ENCODE results near the gene GALNT14. TPM values are rescaled to one million over a fixed set of nuclear protein-coding genes. Genes with fewer than 3 reads are reported as not detected.
A peak's percentile ranks its signal among the peaks of the same experiment; 100 is the strongest.

Gene GALNT14
- total RNA-seq, 2 donors from 2014 or later, result 1.6 TPM; not detected in 1

DNA sequence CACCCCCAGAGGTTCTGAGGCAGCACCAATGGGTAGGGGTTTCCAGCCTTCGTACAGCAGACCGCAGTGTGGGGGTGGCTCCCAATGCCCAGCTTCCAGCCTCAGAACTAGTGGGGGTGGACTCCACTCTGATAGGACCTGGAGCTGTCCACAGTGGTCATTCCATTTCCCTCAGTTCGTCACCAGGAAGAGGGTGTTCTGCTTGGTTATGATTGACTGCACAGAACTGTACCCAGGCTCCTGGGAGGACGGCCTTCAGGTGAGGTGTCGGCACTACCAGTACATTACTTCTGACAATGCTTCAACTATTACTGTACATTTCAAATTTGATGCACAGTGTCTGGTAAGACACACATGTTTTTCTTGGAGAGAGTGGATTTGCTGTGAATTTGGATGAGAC is 180.6 kb downstream of the GALNT14 start:
- ATAC-seq (ENCODE audit: insufficient number of reproducible peaks, low FRiP score, low read depth) (no peak), DNase-seq (ENCODE audit: low spot score) (no peak)
- no peaks in the 10 kb centered on the region for H3K27me3 ChIP-seq (replicated peaks; ENCODE audit: insufficient read depth)
- H3K4me1 ChIP-seq (ENCODE audit: control insufficient read depth in 1 of 2, low read depth in 2 of 2), result peaks cover 3 to 18% of the 10 kb centered on the region in 2 donors
- H3K27ac ChIP-seq, result no peak overlapping the region
- no peaks in the 10 kb centered on the region for H3K9me3 ChIP-seq
- H3K4me3 ChIP-seq, result no peak overlapping the region
- no peaks in the 10 kb centered on the region for H3K36me3 ChIP-seq
- TF ChIP-seq CTCF (IDR thresholded peaks at IDR 0.05), result no peak

DNA sequence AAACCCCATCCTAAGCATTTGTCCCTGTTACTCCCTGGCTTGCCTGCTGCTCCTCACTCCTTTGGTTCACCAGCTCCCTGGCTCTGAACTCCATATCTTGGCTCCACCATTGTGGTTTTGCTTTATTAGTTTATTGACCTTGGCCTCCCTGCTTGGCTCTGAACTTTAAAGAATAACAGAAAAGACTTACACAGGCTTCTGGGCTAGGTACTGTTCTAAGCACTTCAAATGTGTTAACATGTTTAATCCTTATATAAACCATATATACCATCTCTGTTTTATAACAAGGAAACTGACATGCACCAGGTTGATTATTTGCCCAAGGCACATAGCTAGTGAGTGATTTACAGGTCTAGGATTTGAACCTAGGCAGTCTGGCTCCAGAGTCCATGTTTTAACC is 181.2 kb downstream of the GALNT14 start:
- Histone ChIP-seq H3K4me3 (no peak overlapping the region), H3K9me3 (no peaks in the 10 kb centered on the region), H3K4me1 (ENCODE audit: control insufficient read depth in 1 of 2, low read depth in 2 of 2) (peaks cover 3 to 18% of the 10 kb centered on the region in 2 donors), H3K27me3 (replicated peaks; ENCODE audit: insufficient read depth) (no peaks in the 10 kb centered on the region), H3K27ac (no peak overlapping the region), H3K36me3 (no peaks in the 10 kb centered on the region)
- ATAC-seq (ENCODE audit: insufficient number of reproducible peaks, low FRiP score, low read depth), result peak; percentile 51
- no peak for TF ChIP-seq CTCF (IDR thresholded peaks at IDR 0.05)
- no peak for DNase-seq (ENCODE audit: low spot score)

GRCh38 chr2:30955516-30956132 is 182.6 kb downstream of the GALNT14 start:
- Histone ChIP-seq H3K4me1 (ENCODE audit: control insufficient read depth in 1 of 2, low read depth in 2 of 2) (peaks cover 3 to 18% of the 10 kb centered on the region in 2 donors), H3K36me3 (no peaks in the 10 kb centered on the region), H3K9me3 (no peaks in the 10 kb centered on the region), H3K27ac (no peak overlapping the region), H3K4me3 (no peak overlapping the region), H3K27me3 (replicated peaks; ENCODE audit: insufficient read depth) (no peaks in the 10 kb centered on the region)
- ATAC-seq (ENCODE audit: insufficient number of reproducible peaks, low FRiP score, low read depth), result no peak
- no peak for DNase-seq (ENCODE audit: low spot score)
- TF ChIP-seq CTCF (IDR thresholded peaks at IDR 0.05), result no peak

DNA sequence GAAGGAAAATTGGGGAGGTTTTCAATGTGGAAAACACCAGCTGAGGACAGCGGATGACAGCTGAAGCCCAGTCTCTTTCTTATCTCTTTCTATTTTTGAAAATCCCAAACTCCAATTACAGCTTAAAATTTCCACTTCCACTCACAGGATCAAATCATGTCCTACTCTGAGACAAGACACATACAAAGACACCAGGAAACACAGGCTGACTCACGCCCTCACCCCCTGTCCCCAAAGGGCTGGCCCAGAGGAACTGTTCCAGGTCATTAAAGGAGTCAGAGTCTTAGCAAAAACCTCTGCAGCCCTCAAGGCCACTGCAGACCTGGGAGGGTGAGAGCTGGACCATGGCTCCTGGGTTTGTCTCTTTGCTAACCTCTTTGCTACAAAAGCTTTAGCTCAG is 187.9 kb downstream of the GALNT14 start:
- ATAC-seq (ENCODE audit: insufficient number of reproducible peaks, low FRiP score, low read depth) (no peak), DNase-seq (ENCODE audit: low spot score) (no peak)
- Histone ChIP-seq H3K36me3 (no peaks in the 10 kb centered on the region), H3K27ac (no peak overlapping the region), H3K4me3 (no peak overlapping the region), H3K4me1 (ENCODE audit: control insufficient read depth in 1 of 2, low read depth in 2 of 2) (no peaks in the 10 kb centered on the region), H3K9me3 (no peaks in the 10 kb centered on the region), H3K27me3 (replicated peaks; ENCODE audit: insufficient read depth) (no peaks in the 10 kb centered on the region)
- no peak for TF ChIP-seq CTCF (IDR thresholded peaks at IDR 0.05)

GRCh38 chr2:30949435-30949834 is 188.8 kb downstream of the GALNT14 start:
- no peak for TF ChIP-seq CTCF (IDR thresholded peaks at IDR 0.05)
- Histone ChIP-seq H3K4me1 (ENCODE audit: control insufficient read depth in 1 of 2, low read depth in 2 of 2) (no peaks in the 10 kb centered on the region), H3K27me3 (replicated peaks; ENCODE audit: insufficient read depth) (no peaks in the 10 kb centered on the region), H3K36me3 (no peaks in the 10 kb centered on the region), H3K27ac (no peak overlapping the region), H3K9me3 (no peaks in the 10 kb centered on the region), H3K4me3 (no peak overlapping the region)
- ATAC-seq (ENCODE audit: insufficient number of reproducible peaks, low FRiP score, low read depth) (no peak), DNase-seq (ENCODE audit: low spot score) (no peak)
